A549 (cell line): ENCODE data around the gene ARHGAP42.

Experiments
- CBX8 ChIP-seq: fragments of 200-600 bp; sonication (generic); IDR thresholded peaks from 2 replicates; pipeline ENCODE4 v1.6.1; 2016
- E2F6 ChIP-seq: IDR thresholded peaks from 2 replicates; pipeline ENCODE4 v1.6.1; 2012; ENCODE audit warnings: low read depth, borderline replicate concordance
- EP300 ChIP-seq, 2 experiments: fragments of >200 bp; sonication (Bioruptor Twin); formaldehyde crosslinking; IDR thresholded peaks; 2 replicates in 1 of 2; 3 replicates in 1 of 2; pipeline ENCODE4 v1.6.1; 2016 to 2017
- RFX5 ChIP-seq: fragments of 450-650 bp; IDR thresholded peaks from 2 replicates; pipeline ENCODE4 v1.7.1; 2014; ENCODE audit warnings: antibody characterized with exemption, mild to moderate bottlenecking, moderate library complexity
- TF ChIP-seq, protein P1 (sequence below): fragments of >200 bp; sonication (Bioruptor Twin); formaldehyde crosslinking; IDR thresholded peaks from 3 replicates; pipeline ENCODE4 v1.5.1; 2016
- TF ChIP-seq, protein P2 (sequence below): IDR thresholded peaks from 2 replicates; pipeline ENCODE4 v1.6.1; 2012
- TF ChIP-seq, protein P3 (sequence below): fragments of 250-450 bp; sonication (Bioruptor Pico); IDR thresholded peaks from 2 replicates; pipeline ENCODE4 v1.5.0; 2021; ENCODE audit warnings: mild to moderate bottlenecking, moderate library complexity, borderline replicate concordance

- TF ChIP-seq E2F6 (no peak), EP300 (IDR thresholded peaks at IDR 0.05) (no peak), RFX5 (no peak), CBX8 (no peak)
- TF ChIP-seq, protein P1, sequence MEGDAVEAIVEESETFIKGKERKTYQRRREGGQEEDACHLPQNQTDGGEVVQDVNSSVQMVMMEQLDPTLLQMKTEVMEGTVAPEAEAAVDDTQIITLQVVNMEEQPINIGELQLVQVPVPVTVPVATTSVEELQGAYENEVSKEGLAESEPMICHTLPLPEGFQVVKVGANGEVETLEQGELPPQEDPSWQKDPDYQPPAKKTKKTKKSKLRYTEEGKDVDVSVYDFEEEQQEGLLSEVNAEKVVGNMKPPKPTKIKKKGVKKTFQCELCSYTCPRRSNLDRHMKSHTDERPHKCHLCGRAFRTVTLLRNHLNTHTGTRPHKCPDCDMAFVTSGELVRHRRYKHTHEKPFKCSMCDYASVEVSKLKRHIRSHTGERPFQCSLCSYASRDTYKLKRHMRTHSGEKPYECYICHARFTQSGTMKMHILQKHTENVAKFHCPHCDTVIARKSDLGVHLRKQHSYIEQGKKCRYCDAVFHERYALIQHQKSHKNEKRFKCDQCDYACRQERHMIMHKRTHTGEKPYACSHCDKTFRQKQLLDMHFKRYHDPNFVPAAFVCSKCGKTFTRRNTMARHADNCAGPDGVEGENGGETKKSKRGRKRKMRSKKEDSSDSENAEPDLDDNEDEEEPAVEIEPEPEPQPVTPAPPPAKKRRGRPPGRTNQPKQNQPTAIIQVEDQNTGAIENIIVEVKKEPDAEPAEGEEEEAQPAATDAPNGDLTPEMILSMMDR: no peak
- TF ChIP-seq, protein P2, sequence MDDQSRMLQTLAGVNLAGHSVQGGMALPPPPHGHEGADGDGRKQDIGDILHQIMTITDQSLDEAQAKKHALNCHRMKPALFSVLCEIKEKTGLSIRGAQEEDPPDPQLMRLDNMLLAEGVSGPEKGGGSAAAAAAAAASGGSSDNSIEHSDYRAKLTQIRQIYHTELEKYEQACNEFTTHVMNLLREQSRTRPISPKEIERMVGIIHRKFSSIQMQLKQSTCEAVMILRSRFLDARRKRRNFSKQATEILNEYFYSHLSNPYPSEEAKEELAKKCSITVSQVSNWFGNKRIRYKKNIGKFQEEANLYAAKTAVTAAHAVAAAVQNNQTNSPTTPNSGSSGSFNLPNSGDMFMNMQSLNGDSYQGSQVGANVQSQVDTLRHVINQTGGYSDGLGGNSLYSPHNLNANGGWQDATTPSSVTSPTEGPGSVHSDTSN: no peak
- TF ChIP-seq, protein P3, sequence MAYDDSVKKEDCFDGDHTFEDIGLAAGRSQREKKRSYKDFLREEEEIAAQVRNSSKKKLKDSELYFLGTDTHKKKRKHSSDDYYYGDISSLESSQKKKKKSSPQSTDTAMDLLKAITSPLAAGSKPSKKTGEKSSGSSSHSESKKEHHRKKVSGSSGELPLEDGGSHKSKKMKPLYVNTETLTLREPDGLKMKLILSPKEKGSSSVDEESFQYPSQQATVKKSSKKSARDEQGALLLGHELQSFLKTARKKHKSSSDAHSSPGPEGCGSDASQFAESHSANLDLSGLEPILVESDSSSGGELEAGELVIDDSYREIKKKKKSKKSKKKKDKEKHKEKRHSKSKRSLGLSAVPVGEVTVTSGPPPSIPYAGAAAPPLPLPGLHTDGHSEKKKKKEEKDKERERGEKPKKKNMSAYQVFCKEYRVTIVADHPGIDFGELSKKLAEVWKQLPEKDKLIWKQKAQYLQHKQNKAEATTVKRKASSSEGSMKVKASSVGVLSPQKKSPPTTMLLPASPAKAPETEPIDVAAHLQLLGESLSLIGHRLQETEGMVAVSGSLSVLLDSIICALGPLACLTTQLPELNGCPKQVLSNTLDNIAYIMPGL (CRISPR knock-in tag): no peak
Observed at GRCh38 chr11:100969008-100969407, 281.9 kb downstream of the ARHGAP42 start.
